ENCODE data around the gene POLD1. TPM values are rescaled to one million over a fixed set of nuclear protein-coding genes. Genes with fewer than 3 reads are reported as not detected.

Gene POLD1
- 52.4 and 60.2 TPM in 2 replicates for total RNA-seq

DNA sequence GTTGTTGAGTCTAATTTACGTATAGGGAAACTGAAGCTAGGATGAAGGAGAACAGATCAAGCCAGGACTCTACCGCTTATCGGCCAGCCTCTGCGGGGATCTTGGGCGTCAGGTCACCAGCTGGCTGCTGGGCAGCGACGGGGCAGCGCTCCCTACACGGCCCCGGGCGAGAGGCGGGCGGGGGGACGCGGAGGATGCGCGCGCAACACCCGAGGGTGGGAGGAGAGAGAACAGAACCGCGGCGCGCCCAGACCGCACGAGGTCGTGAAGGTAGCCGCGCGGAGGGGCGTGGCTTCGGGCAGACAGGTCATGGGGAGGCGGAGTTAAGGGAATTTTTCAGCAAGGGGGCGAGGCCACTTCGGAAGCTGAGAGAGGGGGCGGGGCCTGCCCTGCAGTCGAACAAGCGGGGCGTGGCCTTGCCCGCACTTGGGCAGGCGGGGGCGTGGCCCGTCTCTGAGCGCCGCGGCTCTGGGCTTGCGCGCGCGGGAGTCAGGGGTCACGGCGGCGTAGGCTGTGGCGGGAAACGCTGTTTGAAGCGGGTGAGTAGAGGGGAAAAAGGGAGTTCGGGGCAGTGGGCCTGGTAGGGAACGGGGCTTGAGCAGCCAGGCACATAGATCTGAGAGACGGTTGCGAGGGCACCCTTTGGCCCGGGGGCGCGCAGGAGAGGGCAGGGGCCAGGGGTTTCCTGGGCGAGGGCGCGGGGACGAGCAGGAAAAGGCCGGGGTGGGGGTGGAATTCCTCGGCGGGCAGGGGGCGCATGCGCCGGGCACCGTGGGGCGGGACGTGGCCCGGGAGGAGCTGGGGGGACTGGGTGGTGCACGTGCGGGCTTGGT, at the start of gene POLD1:
Gene POLD1, plus strand, starts transcription at position 496 of the 833 bp plus-strand sequence. CDS start 14,505 bp downstream, outside the sequence.

DNA sequence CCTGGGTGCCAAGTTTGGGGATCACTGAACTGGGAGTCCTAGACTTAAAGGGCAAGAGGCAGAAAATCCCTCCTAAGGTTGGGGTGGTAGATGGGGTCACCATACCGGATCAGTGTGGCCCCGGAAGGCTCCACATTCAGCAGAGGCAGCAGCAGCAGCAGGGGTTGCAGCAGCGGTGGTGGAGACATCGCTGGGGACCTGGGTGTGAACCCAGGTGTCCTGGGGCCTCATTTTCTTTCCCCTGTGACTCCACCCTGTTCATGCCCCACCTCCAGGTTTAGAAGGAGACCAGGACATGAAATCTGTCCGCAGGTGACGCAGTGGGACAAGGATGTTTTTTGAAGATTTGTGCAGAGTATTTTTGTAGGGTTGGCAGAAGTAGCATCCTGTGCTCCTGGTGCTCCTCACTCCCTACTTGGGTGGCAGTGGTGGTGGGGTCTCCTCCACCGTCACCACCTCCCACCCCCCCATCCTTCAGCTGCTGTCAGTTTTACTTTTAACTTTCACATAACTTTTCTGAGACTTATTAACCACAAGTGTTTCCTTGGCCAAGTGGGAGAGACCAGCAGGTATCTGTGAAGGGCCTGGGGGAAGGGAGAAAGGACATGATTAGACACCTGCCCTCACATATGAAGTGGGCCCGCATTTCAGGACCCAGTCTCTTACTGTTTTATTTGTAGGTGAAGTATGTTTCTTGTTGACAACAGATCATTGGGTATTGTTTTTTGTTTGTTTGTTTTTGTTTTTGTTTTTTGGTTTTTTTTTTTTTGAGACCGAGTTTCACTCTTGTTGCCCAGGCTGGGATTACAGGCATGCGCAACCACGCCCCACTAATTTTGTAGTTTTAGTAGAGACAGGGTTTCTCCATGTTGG, 18.5 kb upstream of the POLD1 start, which contains the start of gene NAPSA:
Gene NAPSA, minus strand, starts transcription at position 206 of the 873 bp plus-strand sequence. Its CDS starts 18 bp downstream, at position 188.

GRCh38 chr19:50376166-50377050, 7.7 kb upstream of the POLD1 start, which contains the start of gene NR1H2:
NR1H2 (plus strand) TSS chr19:50376457; CDS start chr19:50377606, 1,149 bp downstream.

DNA sequence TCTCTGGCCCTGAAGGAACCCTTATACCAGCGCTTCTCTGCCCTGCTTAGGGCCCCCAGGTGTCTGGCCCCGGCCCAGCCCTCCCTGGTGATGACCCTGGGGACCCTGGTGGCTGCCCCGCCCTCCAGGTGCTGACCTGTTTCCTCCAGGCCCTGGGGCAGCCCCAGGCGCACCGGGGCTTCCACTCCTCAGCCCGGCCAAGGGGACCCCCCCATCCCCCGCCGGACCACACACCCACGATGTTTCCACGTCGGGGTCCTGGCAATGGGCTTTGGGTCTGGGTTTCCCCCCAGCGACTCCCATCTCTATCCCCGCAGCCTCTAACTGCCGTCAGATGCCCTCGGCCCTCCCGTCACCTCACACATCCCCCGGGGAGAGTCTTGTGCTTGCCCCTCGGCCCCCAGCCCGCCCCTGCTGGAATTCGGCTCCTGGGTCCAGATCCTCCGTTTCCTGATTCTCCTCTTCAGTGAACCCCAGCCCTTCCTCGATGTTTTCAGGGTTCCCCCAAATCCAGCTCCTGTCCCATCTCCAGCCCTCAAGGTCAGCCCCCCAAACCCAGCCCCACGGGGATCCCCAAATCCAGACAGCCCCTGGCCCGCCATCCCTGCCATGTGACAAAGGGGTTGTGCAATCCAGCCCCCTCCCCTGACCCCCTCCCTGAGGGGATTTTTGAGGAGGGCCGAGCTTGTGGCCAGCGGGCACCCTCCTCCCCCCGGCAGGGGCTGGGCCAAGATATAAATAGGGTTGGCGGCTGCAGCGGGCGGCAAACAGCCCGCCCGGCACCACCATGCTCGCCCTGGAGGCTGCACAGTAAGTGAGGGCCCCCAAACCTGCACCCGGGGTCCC, 34.3 kb downstream of the POLD1 start, which contains the start of gene SPIB:
Gene SPIB, plus strand, starts transcription at position 763 of the 846 bp plus-strand sequence. Its CDS starts 25 bp downstream, at position 788.

DNA sequence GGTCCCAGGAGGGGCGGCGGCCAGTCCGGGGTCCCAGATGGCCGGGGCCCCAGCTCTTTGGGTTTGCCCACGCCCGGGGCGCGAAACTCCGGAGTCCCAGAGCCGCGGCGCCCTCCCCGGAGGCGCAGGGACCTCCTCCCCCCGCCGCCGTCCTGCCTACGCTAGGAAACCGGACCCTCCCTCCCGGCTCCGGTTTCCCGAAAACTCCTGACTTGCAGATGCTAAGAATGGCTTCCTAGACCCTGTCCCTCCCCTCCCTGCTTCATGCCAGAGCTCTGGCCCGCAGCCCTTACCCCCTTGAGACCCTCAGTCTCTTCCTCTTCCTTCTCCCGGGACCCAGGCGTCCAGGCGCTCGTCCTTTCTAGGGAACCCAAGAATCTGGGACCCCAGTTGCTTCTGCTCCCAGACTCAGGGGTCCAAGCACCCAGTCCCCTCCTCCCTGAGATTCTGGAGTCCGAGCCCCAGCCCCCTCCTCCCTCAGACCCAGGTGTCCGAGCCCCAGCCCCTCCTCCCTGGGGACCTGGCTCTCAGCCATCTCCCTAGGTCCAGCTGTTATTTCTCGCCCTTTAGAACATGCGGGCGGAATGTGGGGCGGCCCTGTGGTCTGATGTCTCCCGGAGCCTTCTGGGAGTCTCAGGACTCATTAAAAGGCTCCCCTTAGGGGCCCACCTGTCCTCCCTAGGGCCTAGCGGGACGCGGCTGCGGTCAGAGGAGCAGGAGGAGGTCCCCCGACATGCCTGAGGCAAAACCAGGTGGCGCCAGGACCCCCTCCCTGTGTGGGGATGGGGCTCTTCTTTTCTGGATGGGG, 48.3 kb downstream of the POLD1 start, which contains the start of gene MYBPC2:
Gene MYBPC2, plus strand, starts transcription at position 672 of the 808 bp plus-strand sequence. Its CDS starts 62 bp downstream, at position 734.

Other genes starting within 250 kb of the POLD1 start
- not detected in 2 replicates for gene IZUMO2, start 221.1 kb upstream of the POLD1 start, total RNA-seq
- gene MYH14, start 180.7 kb upstream of the POLD1 start, total RNA-seq, result 43.9 and 49.5 TPM in 2 replicates
- gene KCNC3, start 55.0 kb upstream of the POLD1 start, total RNA-seq, result 0.14 TPM in 2 replicates
- 0.56 and 1.1 TPM in 2 replicates for gene NAPSA, start 18.7 kb upstream of the POLD1 start, total RNA-seq
- 54.0 and 64.3 TPM in 2 replicates for gene NR1H2, start 7.9 kb upstream of the POLD1 start, total RNA-seq
- not detected in 2 replicates for gene SPIB, start 34.6 kb downstream of the POLD1 start, total RNA-seq
- not detected in 2 replicates for gene MYBPC2, start 48.5 kb downstream of the POLD1 start, total RNA-seq
- 59.8 and 84.2 TPM in 2 replicates for gene EMC10, start 92.2 kb downstream of the POLD1 start, total RNA-seq
- 1.5 TPM in 1 of 2 replicates, not detected in the other for gene GARIN5A, start 92.5 kb downstream of the POLD1 start, total RNA-seq
- gene JOSD2, start 126.8 kb downstream of the POLD1 start, total RNA-seq, result 30.2 and 39.1 TPM in 2 replicates
- gene ASPDH, start 129.6 kb downstream of the POLD1 start, total RNA-seq, result not detected in 2 replicates
- 0.07 TPM in 1 of 2 replicates, not detected in the other for gene LRRC4B, start 184.1 kb downstream of the POLD1 start, total RNA-seq